MM.1S (cell line): ENCODE results near the gene HARBI1.

Experiments
- DNase-seq: peaks from one replicate; pipeline ENCODE4 v3.0.0-alpha.2; 2015
- H2AFZ ChIP-seq: fragments of 300-600 bp; sonication (generic); 2 replicates; pipeline ENCODE4 v1.6.0; 2016; ENCODE audit warnings: antibody characterized with exemption, low read length
- H3F3A ChIP-seq: fragments of 300-600 bp; sonication (generic); 2 replicates; pipeline ENCODE4 v1.6.1; 2016; ENCODE audit warnings: mild to moderate bottlenecking, antibody characterized with exemption, low read length, moderate library complexity, mixed read lengths; ENCODE audit not compliant: insufficient read depth
- H3K27ac ChIP-seq: fragments of 300-600 bp; sonication (generic); 2 replicates; pipeline ENCODE4 v1.5.1; 2016; ENCODE audit warnings: mild to moderate bottlenecking, low read length
- H3K27me3 ChIP-seq: fragments of 300-600 bp; sonication (generic); replicated peaks from 2 replicates; pipeline ENCODE4 v1.6.0; 2016; ENCODE audit warnings: low read length; ENCODE audit not compliant: insufficient read depth
- H3K36me3 ChIP-seq: fragments of 300-600 bp; sonication (generic); replicated peaks from 2 replicates; pipeline ENCODE4 v1.6.1; 2016; ENCODE audit warnings: mild to moderate bottlenecking, low read length, mixed read lengths; ENCODE audit not compliant: insufficient read depth
- H3K4me1 ChIP-seq: fragments of 300-600 bp; sonication (generic); 2 replicates; pipeline ENCODE4 v1.6.1; 2016; ENCODE audit warnings: low read length, mixed read lengths
- H3K4me2 ChIP-seq: fragments of 300-600 bp; sonication (generic); 2 replicates; pipeline ENCODE4 v1.6.0; 2016; ENCODE audit warnings: low read depth, low read length
- H3K4me3 ChIP-seq: fragments of 300-600 bp; sonication (generic); 2 replicates; pipeline ENCODE4 v1.5.1; 2016; ENCODE audit warnings: low read length, mixed read lengths
- H3K79me2 ChIP-seq: fragments of 300-600 bp; sonication (generic); 2 replicates; pipeline ENCODE4 v1.6.1; 2016; ENCODE audit warnings: mixed run types, low read length, mixed read lengths
- H3K9ac ChIP-seq: fragments of 300-600 bp; sonication (generic); 2 replicates; pipeline ENCODE4 v1.6.1; 2016; ENCODE audit warnings: low read length, mixed read lengths
- H3K9me2 ChIP-seq: fragments of 300-600 bp; sonication (generic); replicated peaks from 2 replicates; pipeline ENCODE4 v1.6.1; 2016; ENCODE audit warnings: mild to moderate bottlenecking, low read length, mixed read lengths; ENCODE audit not compliant: insufficient read depth
- H3K9me3 ChIP-seq: fragments of 300-600 bp; sonication (generic); replicated peaks from 2 replicates; pipeline ENCODE4 v1.6.1; 2016; ENCODE audit warnings: mild to moderate bottlenecking, low read length, mixed read lengths; ENCODE audit not compliant: insufficient read depth
- H4K20me1 ChIP-seq: fragments of 300-600 bp; sonication (generic); 2 replicates; pipeline ENCODE4 v1.6.1; 2016; ENCODE audit warnings: mild to moderate bottlenecking, low read length, moderate library complexity, mixed read lengths; ENCODE audit not compliant: insufficient read depth
- EZH2 ChIP-seq: fragments of 300-600 bp; sonication (generic); optimal IDR thresholded peaks from 2 replicates; pipeline ENCODE3; 2017; ENCODE audit warnings: low read depth, mild to moderate bottlenecking, antibody characterized with exemption, low read length, mixed read lengths
- EZH2phosphoT487 ChIP-seq: fragments of 300-600 bp; sonication (generic); IDR thresholded peaks from 2 replicates; pipeline ENCODE4 v1.6.1; 2018; ENCODE audit warnings: antibody characterized with exemption, low read length
- TF ChIP-seq, protein P1 (sequence below): fragments of 300-600 bp; sonication (generic); IDR thresholded peaks from 2 replicates; pipeline ENCODE4 v1.5.1; 2016; ENCODE audit warnings: antibody characterized with exemption, low read length, mixed read lengths

The HARBI1 gene

DNA sequence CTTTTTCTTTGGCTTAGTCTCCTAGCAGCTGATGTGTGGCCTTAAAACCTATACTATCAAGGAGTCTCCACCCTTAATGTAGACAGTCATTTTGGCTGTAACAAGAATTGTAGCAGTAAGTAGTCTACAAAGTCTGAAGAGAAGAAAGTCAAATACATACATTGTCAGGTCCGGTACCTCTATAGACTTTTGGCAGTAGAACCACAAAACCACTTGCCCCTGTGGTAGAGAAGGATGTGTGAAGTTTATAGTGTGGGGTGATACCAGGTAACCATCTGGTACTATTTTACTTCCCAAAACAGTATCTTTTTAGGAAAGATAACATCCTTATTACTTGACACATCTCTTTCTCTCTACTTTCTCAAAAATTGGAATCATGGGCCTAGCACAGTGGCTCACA lies 15.5 kb upstream of the HARBI1 start:
- no peak overlapping the region for H2AFZ ChIP-seq
- no peaks in the 10 kb centered on the region for H3K27me3 ChIP-seq
- no peaks in the 10 kb centered on the region for H3K9me2 ChIP-seq
- no peak overlapping the region for H3K4me2 ChIP-seq
- no peaks in the 10 kb centered on the region for H3K4me1 ChIP-seq
- no peaks in the 10 kb centered on the region; the same call in 1 of the 2 replicates for H3K36me3 ChIP-seq
- no peak overlapping the region for H3K4me3 ChIP-seq
- DNase-seq, result no peak
- H3F3A ChIP-seq, result no peaks in the 10 kb centered on the region
- H4K20me1 ChIP-seq, result no peaks in the 10 kb centered on the region
- peaks cover 6% of the 10 kb centered on the region; the same call in 1 of the 2 replicates for H3K79me2 ChIP-seq
- TF ChIP-seq, protein P1, sequence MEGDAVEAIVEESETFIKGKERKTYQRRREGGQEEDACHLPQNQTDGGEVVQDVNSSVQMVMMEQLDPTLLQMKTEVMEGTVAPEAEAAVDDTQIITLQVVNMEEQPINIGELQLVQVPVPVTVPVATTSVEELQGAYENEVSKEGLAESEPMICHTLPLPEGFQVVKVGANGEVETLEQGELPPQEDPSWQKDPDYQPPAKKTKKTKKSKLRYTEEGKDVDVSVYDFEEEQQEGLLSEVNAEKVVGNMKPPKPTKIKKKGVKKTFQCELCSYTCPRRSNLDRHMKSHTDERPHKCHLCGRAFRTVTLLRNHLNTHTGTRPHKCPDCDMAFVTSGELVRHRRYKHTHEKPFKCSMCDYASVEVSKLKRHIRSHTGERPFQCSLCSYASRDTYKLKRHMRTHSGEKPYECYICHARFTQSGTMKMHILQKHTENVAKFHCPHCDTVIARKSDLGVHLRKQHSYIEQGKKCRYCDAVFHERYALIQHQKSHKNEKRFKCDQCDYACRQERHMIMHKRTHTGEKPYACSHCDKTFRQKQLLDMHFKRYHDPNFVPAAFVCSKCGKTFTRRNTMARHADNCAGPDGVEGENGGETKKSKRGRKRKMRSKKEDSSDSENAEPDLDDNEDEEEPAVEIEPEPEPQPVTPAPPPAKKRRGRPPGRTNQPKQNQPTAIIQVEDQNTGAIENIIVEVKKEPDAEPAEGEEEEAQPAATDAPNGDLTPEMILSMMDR, result no peak
- no peak for TF ChIP-seq EZH2phosphoT487
- no peak for TF ChIP-seq EZH2
- H3K27ac ChIP-seq, result no peak overlapping the region
- no peak overlapping the region for H3K9ac ChIP-seq
- H3K9me3 ChIP-seq, result no peaks in the 10 kb centered on the region

DNA sequence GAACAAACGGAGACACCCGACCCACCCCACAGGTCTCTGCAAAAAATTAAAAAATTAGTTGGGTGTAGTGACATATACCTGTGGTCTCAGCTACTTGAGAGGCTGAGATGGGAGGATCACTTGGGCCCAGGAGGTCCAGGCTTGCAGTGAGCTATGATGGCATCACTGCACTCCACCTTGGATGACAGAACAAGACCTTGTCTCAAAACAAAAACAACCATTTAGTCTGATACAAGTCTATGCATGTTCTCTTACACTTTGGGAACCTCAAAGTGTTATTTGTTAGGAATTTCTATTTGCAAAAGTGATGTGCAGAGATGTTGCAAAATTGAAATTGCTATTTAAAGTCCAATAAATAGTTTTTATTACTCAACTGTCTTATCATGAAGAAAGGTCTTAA lies 14.6 kb upstream of the HARBI1 start:
- H4K20me1 ChIP-seq, result no peaks in the 10 kb centered on the region
- no peak overlapping the region for H3K4me2 ChIP-seq
- TF ChIP-seq EZH2 (no peak), EZH2phosphoT487 (no peak)
- TF ChIP-seq, protein P1, result no peak
- H2AFZ ChIP-seq, result no peak overlapping the region
- no peaks in the 10 kb centered on the region for H3K27me3 ChIP-seq
- H3K9me3 ChIP-seq, result no peaks in the 10 kb centered on the region
- no peak overlapping the region for H3K27ac ChIP-seq
- H3K36me3 ChIP-seq, result no peaks in the 10 kb centered on the region; the same call in 1 of the 2 replicates
- no peak overlapping the region for H3K9ac ChIP-seq
- no peaks in the 10 kb centered on the region for H3K4me1 ChIP-seq
- no peak for DNase-seq
- H3K9me2 ChIP-seq, result no peaks in the 10 kb centered on the region
- H3F3A ChIP-seq, result no peaks in the 10 kb centered on the region
- H3K4me3 ChIP-seq, result no peak overlapping the region
- H3K79me2 ChIP-seq, result peaks cover 8% of the 10 kb centered on the region

DNA sequence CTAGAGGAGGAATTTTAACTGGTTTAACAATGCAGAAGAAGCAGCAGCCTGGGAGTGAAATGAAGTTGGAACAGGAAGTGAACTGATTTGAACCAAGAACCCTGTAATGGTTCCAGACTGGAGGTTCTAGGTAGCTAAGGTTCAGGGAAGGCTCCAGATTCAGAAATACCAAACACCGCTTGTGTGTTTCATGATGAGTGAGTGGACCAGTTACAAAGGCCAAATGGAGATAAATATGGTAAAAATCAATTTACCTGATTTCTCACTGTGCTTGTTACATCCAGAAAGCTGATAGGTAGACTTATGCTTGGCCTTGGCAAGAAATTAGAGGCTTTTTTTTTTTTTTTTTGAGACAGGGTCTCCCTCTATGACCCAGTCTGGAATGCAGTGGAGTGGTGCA lies 13.2 kb upstream of the HARBI1 start:
- no peaks in the 10 kb centered on the region for H3K9me3 ChIP-seq
- H3K79me2 ChIP-seq, result peaks cover 17% of the 10 kb centered on the region
- H3K9ac ChIP-seq, result no peak overlapping the region
- no peak for DNase-seq
- no peak for TF ChIP-seq EZH2phosphoT487
- TF ChIP-seq, protein P1, result no peak
- no peak overlapping the region for H3K4me2 ChIP-seq
- H3K9me2 ChIP-seq, result no peaks in the 10 kb centered on the region
- no peaks in the 10 kb centered on the region for H3K4me1 ChIP-seq
- H4K20me1 ChIP-seq, result no peaks in the 10 kb centered on the region
- H3F3A ChIP-seq, result no peaks in the 10 kb centered on the region
- H3K27ac ChIP-seq, result no peak overlapping the region
- H3K27me3 ChIP-seq, result no peaks in the 10 kb centered on the region
- H2AFZ ChIP-seq, result no peak overlapping the region
- no peak overlapping the region for H3K4me3 ChIP-seq
- no peaks in the 10 kb centered on the region; the same call in 1 of the 2 replicates for H3K36me3 ChIP-seq
